HEK293T (cell line): Measurements from ENCODE around the gene ATR.

Experiments
- ARNT ChIP-seq: fragments of 450-650 bp; IDR thresholded peaks from 2 replicates; pipeline ENCODE4 v1.6.1; 2017; ENCODE audit warnings: mild to moderate bottlenecking
- BHLHE40 ChIP-seq: fragments of 450-650 bp; IDR thresholded peaks from 2 replicates; pipeline ENCODE4 v1.6.1; 2016; ENCODE audit warnings: mild to moderate bottlenecking, moderate library complexity, borderline replicate concordance
- CTBP1 ChIP-seq: fragments of 450-650 bp; IDR thresholded peaks from 2 replicates; pipeline ENCODE4 v1.6.1; 2016; ENCODE audit warnings: borderline replicate concordance
- ELF4 ChIP-seq: fragments of 450-650 bp; IDR thresholded peaks from 2 replicates; pipeline ENCODE4 v1.6.1; 2017; ENCODE audit warnings: antibody characterized with exemption
- FOXA1 ChIP-seq: fragments of 450-650 bp; IDR thresholded peaks from 2 replicates; pipeline ENCODE4 v1.6.1; 2016; ENCODE audit warnings: mild to moderate bottlenecking
- FOXK2 ChIP-seq: fragments of 450-650 bp; IDR thresholded peaks from 2 replicates; pipeline ENCODE4 v1.6.1; 2016; ENCODE audit warnings: mild to moderate bottlenecking
- SP1 ChIP-seq: fragments of 450-650 bp; IDR thresholded peaks from 2 replicates; pipeline ENCODE4 v1.6.1; 2017
- SUZ12 ChIP-seq: fragments of 450-650 bp; IDR thresholded peaks from 2 replicates; pipeline ENCODE4 v1.6.1; 2016; ENCODE audit warnings: mild to moderate bottlenecking
- TARDBP ChIP-seq: fragments of 450-650 bp; IDR thresholded peaks from 2 replicates; pipeline ENCODE4 v1.6.1; 2016
- ZNF384 ChIP-seq: fragments of 450-650 bp; IDR thresholded peaks from 2 replicates; pipeline ENCODE4 v1.6.1; 2016
- TF ChIP-seq, protein P1 (sequence below): fragments of 450-650 bp; IDR thresholded peaks from 2 replicates; pipeline ENCODE4 v1.6.1; 2016

- TF ChIP-seq FOXA1 (no peak), SP1 (no peak), ELF4 (no peak), BHLHE40 (no peak), CTBP1 (no peak), FOXK2 (no peak), ARNT (no peak), SUZ12 (no peak), ZNF384 (no peak), TARDBP (no peak)
- TF ChIP-seq, protein P1, sequence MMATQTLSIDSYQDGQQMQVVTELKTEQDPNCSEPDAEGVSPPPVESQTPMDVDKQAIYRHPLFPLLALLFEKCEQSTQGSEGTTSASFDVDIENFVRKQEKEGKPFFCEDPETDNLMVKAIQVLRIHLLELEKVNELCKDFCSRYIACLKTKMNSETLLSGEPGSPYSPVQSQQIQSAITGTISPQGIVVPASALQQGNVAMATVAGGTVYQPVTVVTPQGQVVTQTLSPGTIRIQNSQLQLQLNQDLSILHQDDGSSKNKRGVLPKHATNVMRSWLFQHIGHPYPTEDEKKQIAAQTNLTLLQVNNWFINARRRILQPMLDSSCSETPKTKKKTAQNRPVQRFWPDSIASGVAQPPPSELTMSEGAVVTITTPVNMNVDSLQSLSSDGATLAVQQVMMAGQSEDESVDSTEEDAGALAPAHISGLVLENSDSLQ, result no peak
Observed at GRCh38 chr3:142543307-142543706, 35.2 kb downstream of the ATR start.
